ENCODE data around the gene PPP2R5E. TPM values are rescaled to one million over a fixed set of nuclear protein-coding genes. Genes with fewer than 3 reads are reported as not detected.
A peak's percentile ranks its signal among the peaks of the same experiment; 100 is the strongest.
"Not testable (repeated sequence)": the region's sequence is repeated elsewhere in the genome, so short reads cannot be mapped to it uniquely, and the experiment has no call there.

The PPP2R5E gene
- total and polyA plus RNA-seq, 9 of the 15 experiments (the other 6 are each of a cell fraction or from before 2014, with no cell fraction given), result 4.2 to 30.3 (median 11.0) TPM

GRCh38 chr14:63375769-63376168, 167.4 kb downstream of the PPP2R5E start:
- Histone ChIP-seq H3K79me2 (ENCODE audit: control insufficient read depth, insufficient read depth, low read length) (no peaks in the 10 kb centered on the region), H2AFZ (ENCODE audit: low read depth, low read length) (no peak overlapping the region), H3K27ac (ENCODE audit: extremely low read depth, low read depth, low read length) (no peak overlapping the region), H3K4me1 (replicated peaks in 1 of 2; ENCODE audit: control insufficient read depth in 2 of 2, insufficient read depth in 2 of 2, low read length in 2 of 2) (no peaks in the 10 kb centered on the region), H3K9me1 (ENCODE audit: control insufficient read depth, insufficient read depth, low read length) (no peaks in the 10 kb centered on the region), H3K27me3 (ENCODE audit: control insufficient read depth in 2 of 2, insufficient read depth in 2 of 2, low read length in 2 of 2) (no peaks in the 10 kb centered on the region), H4K20me1 (replicated peaks; ENCODE audit: control insufficient read depth, insufficient read depth, low read length) (no peaks in the 10 kb centered on the region), H3K9ac (ENCODE audit: insufficient read depth in 1 of 2, low read depth in 2 of 2, low read length in 2 of 2) (no peak overlapping the region), H3K9me3 (replicated peaks; ENCODE audit: control insufficient read depth, insufficient read depth, low read depth, low read length) (no peaks in the 10 kb centered on the region), H3K4me3 (no peak overlapping the region), H3K4me2 (ENCODE audit: insufficient read depth, low read length) (no peak overlapping the region), H3K36me3 (ENCODE audit: control insufficient read depth, insufficient read depth, low read length) (peaks cover 7% of the 10 kb centered on the region; the same call in 2 of the 3 replicates)
- BruUV-seq (replicated peaks), result no TSS peak
- 61% methylated on average over 3 of the region's 3 CpGs for WGBS (ENCODE audit: insufficient coverage, low coverage, missing lambda C conversion rate)
- intact Hi-C loops (cut with micrococcal nuclease) (no loop called here), in situ Hi-C loops (cut with MboI) (loop anchor here (25.0 kb wide), 1 partner anchor 937 kb away; no protein-coding TSS in a partner anchor)
- FAIRE-seq (no peak), DNase-seq (ENCODE audit: extremely low read depth in 1 of 4, low spot score in 3 of 4) (no peak), ATAC-seq (no peak)
- ChIA-PET CTCF (ENCODE audit: low intra/inter-chr PET ratio) (no interaction called here), POLR2A (no interaction called here)
- no peak for TF ChIP-seq CEBPG (CRISPR knock-in tag; IDR thresholded peaks at IDR 0.05)
- 0 out of 4 replicates have a peak, but pooled peaks have one; percentile 20 to 21 for TF ChIP-seq CEBPG (tag; conservative IDR thresholded peaks at IDR 0.05 in 1 of 2, IDR thresholded peaks at IDR 0.05 in 1 of 2)
- TF ChIP-seq CEBPB (tag; IDR thresholded peaks at IDR 0.05), result peak; percentile 54
- no peak for TF ChIP-seq ZFP36 (IDR thresholded peaks at IDR 0.05; ENCODE audit: low read depth, low read length, partially characterized antibody)

DNA sequence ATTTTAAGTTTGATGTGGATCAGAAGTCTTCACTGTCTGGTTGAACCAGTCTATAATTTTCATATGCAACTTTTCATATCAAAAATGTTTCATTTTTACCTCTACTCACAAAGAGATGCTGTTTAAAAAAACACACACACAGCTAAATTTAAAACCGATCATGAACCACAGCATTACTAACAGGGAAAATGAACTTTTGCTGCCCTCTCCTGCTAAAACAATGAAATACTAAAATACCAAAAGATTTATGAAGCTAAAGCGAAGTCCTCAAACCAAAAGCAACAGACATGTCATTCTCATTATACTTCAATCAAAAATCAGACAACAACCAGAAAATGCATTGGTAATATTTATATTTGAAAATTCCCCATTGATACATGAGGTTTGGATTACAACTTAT, 171.6 kb downstream of the PPP2R5E start:
- in situ Hi-C loops (cut with MboI); H3K27ac ChIP-seq (ENCODE audit: extremely low read depth, low read depth, low read length); H3K4me1 ChIP-seq (replicated peaks in 1 of 2; ENCODE audit: control insufficient read depth in 2 of 2, insufficient read depth in 2 of 2, low read length in 2 of 2); H3K9ac ChIP-seq (ENCODE audit: insufficient read depth in 1 of 2, low read depth in 2 of 2, low read length in 2 of 2); H3K4me3 ChIP-seq; H3K36me3 ChIP-seq (ENCODE audit: control insufficient read depth, insufficient read depth, low read length); BruUV-seq (replicated peaks); H3K27me3 ChIP-seq (ENCODE audit: control insufficient read depth in 2 of 2, insufficient read depth in 2 of 2, low read length in 2 of 2); H3K9me1 ChIP-seq (ENCODE audit: control insufficient read depth, insufficient read depth, low read length); CTCF ChIA-PET (ENCODE audit: low intra/inter-chr PET ratio); DNase-seq (ENCODE audit: extremely low read depth in 1 of 4, low spot score in 3 of 4); H3K9me3 ChIP-seq (replicated peaks; ENCODE audit: control insufficient read depth, insufficient read depth, low read depth, low read length); H3K4me2 ChIP-seq (ENCODE audit: insufficient read depth, low read length); H4K20me1 ChIP-seq (replicated peaks; ENCODE audit: control insufficient read depth, insufficient read depth, low read length); ATAC-seq; H2AFZ ChIP-seq (ENCODE audit: low read depth, low read length); POLR2A ChIA-PET; H3K79me2 ChIP-seq (ENCODE audit: control insufficient read depth, insufficient read depth, low read length); intact Hi-C loops (cut with micrococcal nuclease): not testable (repeated sequence)
- 42% methylated on average over 2 of the region's 2 CpGs for WGBS (ENCODE audit: insufficient coverage, low coverage, missing lambda C conversion rate)
- FAIRE-seq, result peak; percentile 42
